HepG2 (cell line): Measurements from ENCODE around the gene PRICKLE3. TPM values are rescaled to one million over a fixed set of nuclear protein-coding genes. Genes with fewer than 3 reads are reported as not detected.

Source experiments
- HOXA5 ChIP-seq: sonication (generic); formaldehyde crosslinking; IDR thresholded peaks from 2 replicates; pipeline ENCODE4 v1.4.0; 2020; ENCODE audit warnings: missing genetic modification reagents
- JUNB ChIP-seq: sonication (generic); formaldehyde crosslinking; IDR thresholded peaks from 2 replicates; pipeline ENCODE4 v1.8.0; 2022; ENCODE audit warnings: missing genetic modification reagents, mild to moderate bottlenecking, borderline replicate concordance
- PAWR ChIP-seq: sonication (generic); formaldehyde crosslinking; IDR thresholded peaks from 2 replicates; pipeline ENCODE4 v1.4.0; 2020; ENCODE audit warnings: missing genetic modification reagents, mild to moderate bottlenecking, borderline replicate concordance
- PAX8 ChIP-seq: sonication (generic); formaldehyde crosslinking; IDR thresholded peaks from 2 replicates; pipeline ENCODE4 v1.8.0; 2022; ENCODE audit warnings: mild to moderate bottlenecking, missing genetic modification reagents, borderline replicate concordance
- PRDM15 ChIP-seq: sonication (generic); formaldehyde crosslinking; IDR thresholded peaks from 2 replicates; pipeline ENCODE4 v1.4.0; 2020; ENCODE audit warnings: missing genetic modification reagents
- RNF219 ChIP-seq: sonication (generic); formaldehyde crosslinking; IDR thresholded peaks from 2 replicates; pipeline ENCODE4 v1.5.0; 2020; ENCODE audit warnings: mild to moderate bottlenecking, missing genetic modification reagents
- ZNF160 ChIP-seq: sonication (generic); formaldehyde crosslinking; IDR thresholded peaks from 2 replicates; pipeline ENCODE4 v1.8.0; 2022; ENCODE audit warnings: mild to moderate bottlenecking, inconsistent platforms, missing genetic modification reagents
- ZNF17 ChIP-seq: sonication (generic); formaldehyde crosslinking; IDR thresholded peaks from 2 replicates; pipeline ENCODE4 v1.5.0; 2020; ENCODE audit warnings: mild to moderate bottlenecking, missing genetic modification reagents
- ZNF496 ChIP-seq: sonication (generic); formaldehyde crosslinking; IDR thresholded peaks from 2 replicates; pipeline ENCODE4 v1.8.1; 2023; ENCODE audit warnings: mild to moderate bottlenecking, moderate library complexity, missing genetic modification reagents; ENCODE audit not compliant: insufficient replicate concordance
- ZNF607 ChIP-seq: sonication (generic); formaldehyde crosslinking; IDR thresholded peaks from 2 replicates; pipeline ENCODE4 v1.5.1; 2020; ENCODE audit warnings: missing genetic modification reagents, mild to moderate bottlenecking, borderline replicate concordance
- polyA plus RNA-seq, 8 experiments: library from polyadenylated mRNA; depleted of rRNA in 3 of 8; stranded (reverse) in 7 of 8; unstranded in 1 of 8; fragments of >200 nt; fragmentation: Illumina TruSeq in 4 of 8; extraction: Trizol in 4 of 8; gene quantifications; 2 replicates each; pipeline versions ENCODE4 v1.2.1 to v1.2.3, GENCODE V29; 2011 to 2016; ENCODE audit warnings: low read depth in 4 of 8, missing spikeins in 1 of 8, mixed read lengths in 1 of 8; ENCODE audit not compliant: insufficient read depth in 1 of 8
- total RNA-seq, 5 experiments: library from RNA; depleted of rRNA; stranded (reverse); fragments of >200 nt; fragmentation: Illumina TruSeq; extraction: Trizol; gene quantifications; 2 replicates each; pipeline ENCODE4 v1.2.3, GENCODE V29; 2016; ENCODE audit warnings: low read depth in 1 of 5
- TF ChIP-seq, protein P1 (sequence below), 2 experiments: sonication (generic) in 1 of 2; formaldehyde crosslinking in 1 of 2; IDR thresholded peaks; 2 replicates each; pipeline versions ENCODE4 v1.4.0 to v1.6.1; 2018 to 2020; ENCODE audit warnings: missing genetic modification reagents in 2 of 2, borderline replicate concordance in 1 of 2, low read depth in 1 of 2, mild to moderate bottlenecking in 1 of 2, missing biosample characterization in 1 of 2
- TF ChIP-seq, protein P2 (sequence below): sonication (generic); formaldehyde crosslinking; conservative IDR thresholded peaks from 2 replicates; pipeline ENCODE4 v1.8.0; 2022; ENCODE audit warnings: mild to moderate bottlenecking, moderate library complexity, missing genetic modification reagents
- TF ChIP-seq, protein P3 (sequence below): sonication (generic); formaldehyde crosslinking; IDR thresholded peaks from 2 replicates; pipeline ENCODE4 v1.4.0; 2020; ENCODE audit warnings: missing genetic modification reagents, borderline replicate concordance

Gene PRICKLE3
- total and polyA plus RNA-seq, 2 of the 13 experiments (the other 11 are each of a cell fraction or from before 2014, with no cell fraction given) = 2.6 TPM

- TF ChIP-seq, protein P1, sequence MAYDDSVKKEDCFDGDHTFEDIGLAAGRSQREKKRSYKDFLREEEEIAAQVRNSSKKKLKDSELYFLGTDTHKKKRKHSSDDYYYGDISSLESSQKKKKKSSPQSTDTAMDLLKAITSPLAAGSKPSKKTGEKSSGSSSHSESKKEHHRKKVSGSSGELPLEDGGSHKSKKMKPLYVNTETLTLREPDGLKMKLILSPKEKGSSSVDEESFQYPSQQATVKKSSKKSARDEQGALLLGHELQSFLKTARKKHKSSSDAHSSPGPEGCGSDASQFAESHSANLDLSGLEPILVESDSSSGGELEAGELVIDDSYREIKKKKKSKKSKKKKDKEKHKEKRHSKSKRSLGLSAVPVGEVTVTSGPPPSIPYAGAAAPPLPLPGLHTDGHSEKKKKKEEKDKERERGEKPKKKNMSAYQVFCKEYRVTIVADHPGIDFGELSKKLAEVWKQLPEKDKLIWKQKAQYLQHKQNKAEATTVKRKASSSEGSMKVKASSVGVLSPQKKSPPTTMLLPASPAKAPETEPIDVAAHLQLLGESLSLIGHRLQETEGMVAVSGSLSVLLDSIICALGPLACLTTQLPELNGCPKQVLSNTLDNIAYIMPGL (CRISPR knock-in tag; IDR thresholded peaks at IDR 0.05; ENCODE audit: borderline replicate concordance in 1 of 2, low read depth in 1 of 2) = peak in 1 of 2 experiments; percentile 41; a peak in 1 of 4 replicates
- 0 out of 2 replicates have a peak, but pooled peaks have one; percentile 44 for TF ChIP-seq PAX8 (CRISPR knock-in tag)
- no peak for TF ChIP-seq RNF219
- TF ChIP-seq PRDM15 (CRISPR knock-in tag) = 0 out of 2 replicates have a peak, but pooled peaks have one; percentile 35
- no peak for TF ChIP-seq JUNB (CRISPR knock-in tag)
- TF ChIP-seq HOXA5 (CRISPR knock-in tag) = peak; percentile 90
- TF ChIP-seq ZNF160 (CRISPR knock-in tag) = peak; percentile 55; the same call in 1 of the 2 replicates
- no peak for TF ChIP-seq ZNF496
- TF ChIP-seq ZNF607 (CRISPR knock-in tag) = peak; percentile 91; the same call in 1 of the 2 replicates
- no peak for TF ChIP-seq PAWR (CRISPR knock-in tag)
- no peak for TF ChIP-seq ZNF17
- TF ChIP-seq, protein P2, sequence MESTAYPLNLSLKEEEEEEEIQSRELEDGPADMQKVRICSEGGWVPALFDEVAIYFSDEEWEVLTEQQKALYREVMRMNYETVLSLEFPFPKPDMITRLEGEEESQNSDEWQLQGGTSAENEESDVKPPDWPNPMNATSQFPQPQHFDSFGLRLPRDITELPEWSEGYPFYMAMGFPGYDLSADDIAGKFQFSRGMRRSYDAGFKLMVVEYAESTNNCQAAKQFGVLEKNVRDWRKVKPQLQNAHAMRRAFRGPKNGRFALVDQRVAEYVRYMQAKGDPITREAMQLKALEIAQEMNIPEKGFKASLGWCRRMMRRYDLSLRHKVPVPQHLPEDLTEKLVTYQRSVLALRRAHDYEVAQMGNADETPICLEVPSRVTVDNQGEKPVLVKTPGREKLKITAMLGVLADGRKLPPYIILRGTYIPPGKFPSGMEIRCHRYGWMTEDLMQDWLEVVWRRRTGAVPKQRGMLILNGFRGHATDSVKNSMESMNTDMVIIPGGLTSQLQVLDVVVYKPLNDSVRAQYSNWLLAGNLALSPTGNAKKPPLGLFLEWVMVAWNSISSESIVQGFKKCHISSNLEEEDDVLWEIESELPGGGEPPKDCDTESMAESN (CRISPR knock-in tag) = peak; percentile 78; the same call in 1 of the 2 replicates
- TF ChIP-seq, protein P3, sequence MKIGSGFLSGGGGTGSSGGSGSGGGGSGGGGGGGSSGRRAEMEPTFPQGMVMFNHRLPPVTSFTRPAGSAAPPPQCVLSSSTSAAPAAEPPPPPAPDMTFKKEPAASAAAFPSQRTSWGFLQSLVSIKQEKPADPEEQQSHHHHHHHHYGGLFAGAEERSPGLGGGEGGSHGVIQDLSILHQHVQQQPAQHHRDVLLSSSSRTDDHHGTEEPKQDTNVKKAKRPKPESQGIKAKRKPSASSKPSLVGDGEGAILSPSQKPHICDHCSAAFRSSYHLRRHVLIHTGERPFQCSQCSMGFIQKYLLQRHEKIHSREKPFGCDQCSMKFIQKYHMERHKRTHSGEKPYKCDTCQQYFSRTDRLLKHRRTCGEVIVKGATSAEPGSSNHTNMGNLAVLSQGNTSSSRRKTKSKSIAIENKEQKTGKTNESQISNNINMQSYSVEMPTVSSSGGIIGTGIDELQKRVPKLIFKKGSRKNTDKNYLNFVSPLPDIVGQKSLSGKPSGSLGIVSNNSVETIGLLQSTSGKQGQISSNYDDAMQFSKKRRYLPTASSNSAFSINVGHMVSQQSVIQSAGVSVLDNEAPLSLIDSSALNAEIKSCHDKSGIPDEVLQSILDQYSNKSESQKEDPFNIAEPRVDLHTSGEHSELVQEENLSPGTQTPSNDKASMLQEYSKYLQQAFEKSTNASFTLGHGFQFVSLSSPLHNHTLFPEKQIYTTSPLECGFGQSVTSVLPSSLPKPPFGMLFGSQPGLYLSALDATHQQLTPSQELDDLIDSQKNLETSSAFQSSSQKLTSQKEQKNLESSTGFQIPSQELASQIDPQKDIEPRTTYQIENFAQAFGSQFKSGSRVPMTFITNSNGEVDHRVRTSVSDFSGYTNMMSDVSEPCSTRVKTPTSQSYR (CRISPR knock-in tag) = peak; percentile 55; the same call in 1 of the 2 replicates
Measured at GRCh38 chrX:49199906-49200771, 14.0 kb upstream of the PRICKLE3 start, which contains the start of gene SYP (continued).
